ENCODE measurements around the gene QRICH2. TPM values are rescaled to one million over a fixed set of nuclear protein-coding genes. Genes with fewer than 3 reads are reported as not detected.

QRICH2 gene
- total RNA-seq, 2 experiments from 2014 or later: 3.6 to 3.7 TPM

- no peak for DNase-seq
- ChIA-PET CTCF (interaction anchor here (1.1 to 5.3 kb wide), 13 partner anchors 9 to 260 kb away, joined by 3 to 34 read pairs (median 4); partner anchors contain the start of gene UBALD2), POLR2A (interaction anchor here (0.9 to 2.0 kb wide), 3 partner anchors 28 to 83 kb away, joined by 4 to 5 read pairs (median 4); no protein-coding TSS in a partner anchor)
- Mint-ChIP-seq H3K4me1 (peaks cover 66% of the 10 kb centered on the region), H3K4me3 (no peak overlapping the region), H3K27ac (peak overlapping the region; percentile 92), H3K36me3 (ENCODE audit: low read depth) (peaks cover 20% of the 10 kb centered on the region), H3K27me3 (no peaks in the 10 kb centered on the region), H3K9me3 (no peaks in the 10 kb centered on the region)
Measured at GRCh38 chr17:76274112-76274956, 33.7 kb downstream of the QRICH2 start.

- peaks cover 28% of the 10 kb centered on the region for H3K36me3 Mint-ChIP-seq (ENCODE audit: low read depth)
- peak overlapping the region; percentile 92 for H3K27ac Mint-ChIP-seq
- H3K4me3 Mint-ChIP-seq: no peak overlapping the region
- H3K4me1 Mint-ChIP-seq: peaks cover 69% of the 10 kb centered on the region
- ChIA-PET POLR2A (interaction anchor here (1.0 to 2.0 kb wide), 2 partner anchors 27 to 82 kb away, joined by 4 to 5 read pairs; no protein-coding TSS in a partner anchor), CTCF (interaction anchor here (1.4 to 5.3 kb wide), 11 partner anchors 10 to 260 kb away, joined by 3 to 34 read pairs (median 4); partner anchors contain the start of gene EXOC7)
- DNase-seq: no peak
- no peaks in the 10 kb centered on the region for H3K27me3 Mint-ChIP-seq
- no peaks in the 10 kb centered on the region for H3K9me3 Mint-ChIP-seq
Measured at GRCh38 chr17:76273445-76274111, 34.5 kb downstream of the QRICH2 start.

DNA sequence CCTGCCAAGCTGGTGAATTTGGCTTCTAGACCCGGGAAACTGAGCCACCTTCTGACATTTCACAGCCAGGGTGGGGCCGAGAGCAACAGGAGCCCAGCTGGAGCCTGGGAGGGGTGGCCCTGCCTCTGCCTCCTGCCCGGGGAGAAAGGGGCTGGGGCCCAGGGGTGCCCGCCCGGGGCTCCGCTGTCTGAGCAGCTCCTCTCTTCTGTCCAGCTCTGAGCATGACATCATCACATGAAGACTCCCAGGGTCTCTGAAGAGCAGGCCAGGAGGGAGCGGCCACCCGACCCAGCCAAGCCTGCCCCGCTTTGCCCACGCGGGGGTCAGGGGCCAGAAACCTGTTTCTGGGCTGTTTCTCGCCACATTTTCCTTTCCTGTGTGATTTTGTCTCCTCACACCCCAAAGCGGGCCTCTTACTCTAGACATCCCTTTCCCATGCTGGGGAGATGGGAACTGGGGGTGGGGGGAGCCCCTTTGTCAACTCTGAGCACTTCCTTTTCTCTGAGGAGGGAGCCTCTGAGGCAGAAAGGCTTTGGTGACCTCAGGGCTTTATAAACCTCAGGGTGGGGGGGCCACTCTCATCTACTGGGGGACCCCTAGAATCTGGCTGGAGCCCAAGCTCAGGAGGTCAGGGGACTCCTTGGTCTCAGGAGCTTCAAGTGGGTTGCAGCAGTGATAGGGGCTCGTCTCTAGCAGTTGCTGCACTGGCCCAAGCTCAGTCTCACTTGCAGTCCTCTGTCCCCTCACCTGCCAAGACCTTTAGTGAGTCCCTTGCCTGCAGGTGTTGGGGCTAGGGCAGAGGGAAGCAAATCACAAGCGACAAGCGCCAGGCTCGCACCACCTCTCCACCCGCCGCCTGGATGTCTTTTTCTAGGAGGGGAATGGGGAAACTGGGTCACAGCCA, 35.3 kb downstream of the QRICH2 start:
- Mint-ChIP-seq H3K27ac (peak overlapping the region; percentile 92), H3K27me3 (no peaks in the 10 kb centered on the region), H3K9me3 (no peaks in the 10 kb centered on the region), H3K4me1 (peaks cover 75% of the 10 kb centered on the region), H3K4me3 (peak overlapping the region; percentile 66), H3K36me3 (ENCODE audit: low read depth) (peaks cover 36% of the 10 kb centered on the region)
- POLR2A ChIA-PET: interaction anchor here (1.2 to 2.0 kb wide), 2 partner anchors 9 to 81 kb away, joined by 5 read pairs; no protein-coding TSS in a partner anchor
- peak; percentile 52 for DNase-seq
- CTCF ChIA-PET: interaction anchor here (0.6 to 5.3 kb wide), 11 partner anchors 10 to 259 kb away, joined by 3 to 34 read pairs (median 3); partner anchors contain the start of gene EXOC7

- H3K27ac Mint-ChIP-seq: peak overlapping the region; percentile 92
- H3K4me3 Mint-ChIP-seq: peak overlapping the region; percentile 66
- ChIA-PET POLR2A (interaction anchor here (1.0 to 5.8 kb wide), 8 partner anchors 9 to 92 kb away, joined by 3 to 45 read pairs (median 4); no protein-coding TSS in a partner anchor), CTCF (interaction anchor here (0.8 to 5.3 kb wide), 11 partner anchors 7 to 168 kb away, joined by 3 to 34 read pairs (median 3); partner anchors contain the start of gene EXOC7)
- no peaks in the 10 kb centered on the region for H3K27me3 Mint-ChIP-seq
- H3K36me3 Mint-ChIP-seq (ENCODE audit: low read depth): peaks cover 44% of the 10 kb centered on the region
- H3K4me1 Mint-ChIP-seq: peaks cover 72% of the 10 kb centered on the region
- no peaks in the 10 kb centered on the region for H3K9me3 Mint-ChIP-seq
- DNase-seq: peak; percentile 80
Measured at GRCh38 chr17:76271669-76272540, 36.2 kb downstream of the QRICH2 start.

GRCh38 chr17:76270770-76271668, 37.1 kb downstream of the QRICH2 start:
- DNase-seq: peak; percentile 20
- H3K36me3 Mint-ChIP-seq (ENCODE audit: low read depth): peaks cover 52% of the 10 kb centered on the region

DNA sequence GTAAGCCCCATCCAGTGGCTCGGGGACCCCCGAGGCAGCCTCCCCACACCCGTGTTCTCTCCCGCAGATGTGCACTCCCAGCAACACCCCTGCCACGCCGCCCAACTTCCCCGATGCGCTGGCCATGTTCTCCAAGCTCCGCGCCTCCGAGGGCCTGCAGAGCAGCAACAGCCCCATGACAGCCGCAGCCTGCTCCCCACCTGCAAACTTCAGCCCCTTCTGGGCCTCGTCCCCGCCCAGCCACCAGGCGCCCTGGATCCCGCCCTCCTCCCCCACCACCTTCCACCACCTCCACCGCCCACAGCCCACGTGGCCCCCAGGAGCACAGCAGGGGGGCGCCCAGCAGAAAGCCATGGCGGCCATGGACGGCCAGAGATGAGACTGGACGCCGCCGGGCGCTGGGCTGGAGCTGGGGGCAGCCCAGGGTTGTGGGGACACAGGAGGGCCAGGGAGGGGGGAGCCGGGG, 37.9 kb downstream of the QRICH2 start:
- Mint-ChIP-seq H3K4me3 (peak overlapping the region; percentile 93), H3K9me3 (no peaks in the 10 kb centered on the region), H3K36me3 (ENCODE audit: low read depth) (peaks cover 55% of the 10 kb centered on the region), H3K27ac (peak overlapping the region; percentile 99), H3K4me1 (peaks cover 64% of the 10 kb centered on the region), H3K27me3 (no peaks in the 10 kb centered on the region)
- peak; percentile 18 for DNase-seq
- CTCF ChIA-PET: interaction anchor here (1.1 to 4.6 kb wide), 4 partner anchors 9 to 149 kb away, joined by 5 to 32 read pairs (median 8); no protein-coding TSS in a partner anchor
- POLR2A ChIA-PET: interaction anchor here (0.5 to 5.8 kb wide), 4 partner anchors 24 to 151 kb away, joined by 3 to 45 read pairs (median 8); no protein-coding TSS in a partner anchor

More at GRCh38 chr17:76270770-76271668, 37.1 kb downstream of the QRICH2 start:
- H3K27me3 Mint-ChIP-seq: no peaks in the 10 kb centered on the region
- ChIA-PET CTCF (interaction anchor here (0.8 to 4.6 kb wide), 6 partner anchors 8 to 146 kb away, joined by 3 to 32 read pairs (median 4); no protein-coding TSS in a partner anchor), POLR2A (interaction anchor here (0.5 to 5.8 kb wide), 7 partner anchors 9 to 138 kb away, joined by 3 to 45 read pairs (median 3); no protein-coding TSS in a partner anchor)
- peak overlapping the region; percentile 92 for H3K27ac Mint-ChIP-seq
- H3K9me3 Mint-ChIP-seq: no peaks in the 10 kb centered on the region
- H3K4me3 Mint-ChIP-seq: peak overlapping the region; percentile 66
- peaks cover 68% of the 10 kb centered on the region for H3K4me1 Mint-ChIP-seq

- Mint-ChIP-seq H3K27ac (peak overlapping the region; percentile 99), H3K27me3 (no peaks in the 10 kb centered on the region), H3K9me3 (no peaks in the 10 kb centered on the region), H3K4me3 (peak overlapping the region; percentile 93), H3K4me1 (peaks cover 61% of the 10 kb centered on the region), H3K36me3 (ENCODE audit: low read depth) (peaks cover 55% of the 10 kb centered on the region)
- ChIA-PET POLR2A (interaction anchor here (0.5 to 5.8 kb wide), 9 partner anchors 12 to 226 kb away, joined by 3 to 45 read pairs (median 6); no protein-coding TSS in a partner anchor), CTCF (interaction anchor here (0.7 to 4.6 kb wide), 12 partner anchors 10 to 148 kb away, joined by 3 to 32 read pairs (median 4); no protein-coding TSS in a partner anchor)
- DNase-seq: peak; percentile 22
Measured at GRCh38 chr17:76268991-76269981, 38.8 kb downstream of the QRICH2 start.

DNA sequence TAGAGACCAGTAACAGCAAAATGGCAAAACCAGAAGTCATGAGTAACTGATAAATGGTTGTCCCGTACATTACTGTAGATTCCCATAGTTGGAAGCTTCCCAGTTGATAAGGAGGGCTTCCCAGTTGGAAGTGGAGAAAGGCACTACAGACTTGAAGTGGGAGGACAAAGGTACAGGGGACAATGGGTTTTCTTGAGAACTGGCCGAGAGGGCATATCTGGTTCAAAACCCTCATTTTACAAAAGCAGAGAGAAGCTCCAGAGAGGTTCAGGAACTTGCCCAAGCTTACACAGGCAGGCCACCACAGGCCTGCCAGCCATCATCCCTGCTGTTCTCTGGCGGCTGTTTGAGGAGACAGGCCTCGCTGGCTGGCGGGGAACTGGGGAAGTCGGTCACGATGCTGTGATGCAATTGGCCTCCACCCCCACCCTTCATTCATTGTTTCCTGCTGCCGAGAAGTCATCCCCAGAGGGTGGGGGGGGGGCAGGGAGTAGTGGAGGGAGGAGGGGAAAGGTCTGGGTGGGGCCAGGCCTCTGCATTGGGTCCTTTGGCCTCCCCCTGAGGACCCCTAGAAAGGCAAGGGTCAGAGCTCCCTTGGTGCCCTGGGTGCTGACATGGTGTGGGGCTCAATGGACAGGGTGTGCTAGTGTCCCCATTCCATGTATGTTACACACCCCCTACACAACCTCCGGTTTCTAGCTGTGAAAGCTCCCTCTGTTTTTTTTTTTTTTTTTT, 39.9 kb downstream of the QRICH2 start:
- Mint-ChIP-seq H3K36me3 (ENCODE audit: low read depth) (peaks cover 55% of the 10 kb centered on the region), H3K27ac (peak overlapping the region; percentile 99), H3K4me3 (peak overlapping the region; percentile 93), H3K4me1 (peaks cover 61% of the 10 kb centered on the region), H3K27me3 (no peaks in the 10 kb centered on the region), H3K9me3 (no peaks in the 10 kb centered on the region)
- ChIA-PET CTCF (interaction anchor here (0.6 to 4.6 kb wide), 13 partner anchors 11 to 1258 kb away, joined by 3 to 32 read pairs (median 4); no protein-coding TSS in a partner anchor), POLR2A (interaction anchor here (0.5 to 5.8 kb wide), 10 partner anchors 11 to 488 kb away, joined by 3 to 45 read pairs (median 6); no protein-coding TSS in a partner anchor)
- peak; percentile 79 for DNase-seq
